ENCODE measurements around the gene CDHR2. TPM values are rescaled to one million over a fixed set of nuclear protein-coding genes. Genes with fewer than 3 reads are reported as not detected.

CDHR2 gene
- total RNA-seq, 1 donor from 2014 or later = 1.6 TPM

- DNase-seq (ENCODE audit: low spot score, unreplicated experiment) = no peak
- Mint-ChIP-seq H3K36me3 (ENCODE audit: insufficient read depth) (peaks cover under 1% of the 10 kb centered on the region), H3K9me3 (ENCODE audit: low read depth) (no peaks in the 10 kb centered on the region), H3K4me1 (ENCODE audit: low read depth) (no peaks in the 10 kb centered on the region), H3K4me3 (ENCODE audit: low read depth) (no peak overlapping the region), H3K27me3 (peaks cover 20% of the 10 kb centered on the region), H3K27ac (no peak overlapping the region)
- TF ChIP-seq CTCF (IDR thresholded peaks at IDR 0.05; ENCODE audit: unreplicated experiment) = no peak
Observed at GRCh38 chr5:176593273-176593869, 44.2 kb downstream of the CDHR2 start.

GRCh38 chr5:176594554-176594953, 45.4 kb downstream of the CDHR2 start:
- H3K27ac Mint-ChIP-seq = no peak overlapping the region
- no peak for DNase-seq (ENCODE audit: low spot score, unreplicated experiment)
- H3K36me3 Mint-ChIP-seq (ENCODE audit: insufficient read depth) = peaks cover 1% of the 10 kb centered on the region
- TF ChIP-seq CTCF (IDR thresholded peaks at IDR 0.05; ENCODE audit: unreplicated experiment) = no peak
- no peaks in the 10 kb centered on the region for H3K4me1 Mint-ChIP-seq (ENCODE audit: low read depth)
- H3K4me3 Mint-ChIP-seq (ENCODE audit: low read depth) = no peak overlapping the region
- H3K9me3 Mint-ChIP-seq (ENCODE audit: low read depth) = no peaks in the 10 kb centered on the region
- H3K27me3 Mint-ChIP-seq = peaks cover 25% of the 10 kb centered on the region

- H3K4me3 Mint-ChIP-seq (ENCODE audit: low read depth) = no peak overlapping the region
- DNase-seq (ENCODE audit: low spot score, unreplicated experiment) = no peak
- peaks cover 25% of the 10 kb centered on the region for H3K27me3 Mint-ChIP-seq
- no peak for TF ChIP-seq CTCF (IDR thresholded peaks at IDR 0.05; ENCODE audit: unreplicated experiment)
- H3K9me3 Mint-ChIP-seq (ENCODE audit: low read depth) = no peaks in the 10 kb centered on the region
- peaks cover 1% of the 10 kb centered on the region for H3K36me3 Mint-ChIP-seq (ENCODE audit: insufficient read depth)
- no peaks in the 10 kb centered on the region for H3K4me1 Mint-ChIP-seq (ENCODE audit: low read depth)
- no peak overlapping the region for H3K27ac Mint-ChIP-seq
Observed at GRCh38 chr5:176595386-176595943, 46.3 kb downstream of the CDHR2 start.

GRCh38 chr5:176596069-176596644, 47.0 kb downstream of the CDHR2 start:
- no peaks in the 10 kb centered on the region for H3K9me3 Mint-ChIP-seq (ENCODE audit: low read depth)
- H3K27ac Mint-ChIP-seq = no peak overlapping the region
- no peak for DNase-seq (ENCODE audit: low spot score, unreplicated experiment)
- peaks cover 25% of the 10 kb centered on the region for H3K27me3 Mint-ChIP-seq
- H3K36me3 Mint-ChIP-seq (ENCODE audit: insufficient read depth) = peaks cover 1% of the 10 kb centered on the region
- peak overlapping the region; percentile 44 for H3K4me3 Mint-ChIP-seq (ENCODE audit: low read depth)
- no peak for TF ChIP-seq CTCF (IDR thresholded peaks at IDR 0.05; ENCODE audit: unreplicated experiment)
- no peaks in the 10 kb centered on the region for H3K4me1 Mint-ChIP-seq (ENCODE audit: low read depth)

GRCh38 chr5:176596689-176597416, 47.7 kb downstream of the CDHR2 start:
- Mint-ChIP-seq H3K27ac (no peak overlapping the region), H3K36me3 (ENCODE audit: insufficient read depth) (peaks cover 1% of the 10 kb centered on the region), H3K4me3 (ENCODE audit: low read depth) (peak overlapping the region; percentile 44), H3K9me3 (ENCODE audit: low read depth) (no peaks in the 10 kb centered on the region), H3K27me3 (peaks cover 25% of the 10 kb centered on the region), H3K4me1 (ENCODE audit: low read depth) (no peaks in the 10 kb centered on the region)
- DNase-seq (ENCODE audit: low spot score, unreplicated experiment) = peak; percentile 40
- peak; percentile 47 for TF ChIP-seq CTCF (IDR thresholded peaks at IDR 0.05; ENCODE audit: unreplicated experiment)
